Measurements from ENCODE around the gene DOP1A. TPM values are rescaled to one million over a fixed set of nuclear protein-coding genes. Genes with fewer than 3 reads are reported as not detected.

The DOP1A gene
- total and polyA plus RNA-seq, 2 of the 13 experiments (the other 11 are each of a cell fraction or from before 2014, with no cell fraction given), result 5.2 to 16.7 TPM

GRCh38 chr6:83092756-83093399 lies 25.4 kb downstream of the DOP1A start (continued):
- TF ChIP-seq ESRRA (CRISPR knock-in tag; IDR thresholded peaks at IDR 0.05; ENCODE audit: low read depth), result no peak
- no peak for TF ChIP-seq GATAD2A (CRISPR knock-in tag; IDR thresholded peaks at IDR 0.05)
- no peak for TF ChIP-seq ZNF274 (CRISPR knock-in tag; IDR thresholded peaks at IDR 0.05)
- no peak for TF ChIP-seq TRAFD1 (CRISPR knock-in tag; IDR thresholded peaks at IDR 0.05; ENCODE audit: borderline replicate concordance)
- no peak for TF ChIP-seq MXI1 (IDR thresholded peaks at IDR 0.05; ENCODE audit: borderline replicate concordance, low read depth, low read length)
- TF ChIP-seq FOXC1 (CRISPR knock-in tag; IDR thresholded peaks at IDR 0.05; ENCODE audit: borderline replicate concordance), result no peak
- no peak for TF ChIP-seq KIAA2018 (CRISPR knock-in tag; IDR thresholded peaks at IDR 0.05; ENCODE audit: borderline replicate concordance)
- no peak for TF ChIP-seq RFX5 (IDR thresholded peaks at IDR 0.05; ENCODE audit: low read depth, low read length)
